Anterior cingulate cortex (tissue), 58 donors: ENCODE results near the gene ZNF174.

Experiments used
- DNase-seq, 58 donors: peaks; one replicate each; lab custom pipeline; 2025; lab: John Stamatoyannopoulos, UW

The ZNF174 gene

GRCh38 chr16:3439637-3440036, 38.6 kb downstream of the ZNF174 start:
- no peak for DNase-seq

GRCh38 chr16:3443108-3444031, 42.4 kb downstream of the ZNF174 start, which contains the start of the genes NAA60 and ZNF597:
Gene NAA60 (plus strand): TSS chr16:3443680. CDS start chr16:3476228, 32,548 bp downstream.
Gene ZNF597 (minus strand): TSS chr16:3443504. CDS start chr16:3443153, 351 bp downstream.
- peak in 56 of 58 donors; percentile 18 to 92 (median 77) for DNase-seq

- DNase-seq = peak in 3 of 58 donors; percentile 14 to 36 (median 32)
Observed at GRCh38 chr16:3444032-3444388, 43.0 kb downstream of the ZNF174 start.

DNA sequence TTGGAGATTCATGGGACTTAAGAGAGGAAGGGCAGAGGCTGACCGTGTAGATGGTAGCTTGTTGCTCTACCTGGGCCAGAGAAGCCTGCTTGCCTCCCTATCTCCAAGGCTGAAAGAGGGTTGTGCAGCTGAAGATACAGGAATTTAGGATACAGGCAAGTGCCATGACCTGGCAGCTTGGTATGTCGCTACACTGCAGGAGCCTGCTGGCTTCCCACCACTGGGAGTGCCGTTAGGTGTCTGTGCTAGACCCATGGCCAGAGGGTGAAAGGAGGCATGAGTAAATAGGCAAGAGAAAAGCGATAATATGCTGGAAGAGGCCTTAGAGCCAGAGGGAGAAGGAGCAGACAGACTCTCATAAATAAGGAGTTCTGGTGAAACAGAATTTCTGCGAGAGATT, 53.1 kb downstream of the ZNF174 start:
- DNase-seq = no peak

DNA sequence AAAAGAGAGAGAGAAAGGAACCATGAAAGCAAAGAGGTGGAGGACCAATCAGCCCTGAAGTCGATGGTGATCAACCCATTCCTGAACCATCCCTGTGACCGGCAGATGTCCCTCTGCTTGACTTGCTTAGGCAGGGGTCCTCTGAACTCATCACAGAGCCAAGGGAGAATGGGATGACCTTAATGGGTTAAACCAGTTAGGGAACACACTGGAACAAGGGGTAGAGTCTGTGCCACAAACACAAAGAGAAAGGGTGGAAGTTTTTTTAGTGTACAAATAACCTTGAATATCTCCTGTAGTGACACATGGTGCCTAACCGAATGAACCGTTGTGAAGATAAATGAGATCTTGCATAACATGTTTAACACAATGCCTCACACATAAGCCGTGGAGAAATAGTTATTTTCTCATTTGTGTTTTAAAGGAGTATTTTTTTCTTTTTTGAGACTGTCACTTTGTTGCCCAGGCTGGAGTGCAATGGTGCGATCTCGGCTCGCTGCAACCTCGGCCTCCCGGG, 53.7 kb downstream of the ZNF174 start:
- no peak for DNase-seq

DNA sequence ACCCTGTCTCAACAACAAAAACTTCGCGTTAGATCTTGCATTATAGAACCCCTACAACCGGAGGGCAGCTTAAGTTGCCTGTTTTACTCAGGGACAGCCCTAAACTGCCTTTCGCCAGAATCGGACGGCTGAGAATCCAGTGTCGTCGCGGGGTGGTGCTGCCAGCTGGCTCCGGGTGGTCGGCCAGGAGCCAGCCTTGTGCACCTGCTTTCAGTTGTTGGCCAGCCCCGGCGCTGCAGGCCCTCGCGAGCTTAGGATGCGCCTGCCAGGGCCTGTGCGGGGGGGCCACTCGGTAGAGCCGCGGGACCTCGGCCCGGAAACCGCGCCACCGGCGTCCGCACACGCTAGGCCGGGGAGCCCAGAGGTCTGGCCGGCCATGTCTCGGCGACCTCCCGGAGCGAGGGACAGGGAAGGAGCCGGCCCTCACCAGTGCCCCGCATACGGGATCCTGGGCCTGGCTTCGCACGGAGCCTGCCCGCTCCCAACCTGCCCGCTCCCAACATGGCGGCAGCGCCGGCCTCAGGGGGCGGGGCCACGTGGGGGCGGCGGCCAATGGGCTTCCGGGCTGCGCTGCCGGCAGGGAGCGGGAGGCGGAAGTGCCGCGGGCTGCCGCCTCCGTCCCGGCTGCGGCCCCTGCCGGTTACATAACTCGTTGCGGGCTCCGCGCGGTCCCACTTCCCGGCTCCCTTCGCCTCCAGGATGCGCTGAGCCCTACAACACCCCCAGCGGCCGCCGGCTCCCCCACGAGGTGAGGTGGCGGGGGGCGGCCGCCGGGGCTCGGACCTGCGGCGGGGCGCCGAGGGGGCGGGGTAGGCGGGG, 56.6 kb downstream of the ZNF174 start:
- peak; percentile 46 to 97 (median 89) for DNase-seq

DNA sequence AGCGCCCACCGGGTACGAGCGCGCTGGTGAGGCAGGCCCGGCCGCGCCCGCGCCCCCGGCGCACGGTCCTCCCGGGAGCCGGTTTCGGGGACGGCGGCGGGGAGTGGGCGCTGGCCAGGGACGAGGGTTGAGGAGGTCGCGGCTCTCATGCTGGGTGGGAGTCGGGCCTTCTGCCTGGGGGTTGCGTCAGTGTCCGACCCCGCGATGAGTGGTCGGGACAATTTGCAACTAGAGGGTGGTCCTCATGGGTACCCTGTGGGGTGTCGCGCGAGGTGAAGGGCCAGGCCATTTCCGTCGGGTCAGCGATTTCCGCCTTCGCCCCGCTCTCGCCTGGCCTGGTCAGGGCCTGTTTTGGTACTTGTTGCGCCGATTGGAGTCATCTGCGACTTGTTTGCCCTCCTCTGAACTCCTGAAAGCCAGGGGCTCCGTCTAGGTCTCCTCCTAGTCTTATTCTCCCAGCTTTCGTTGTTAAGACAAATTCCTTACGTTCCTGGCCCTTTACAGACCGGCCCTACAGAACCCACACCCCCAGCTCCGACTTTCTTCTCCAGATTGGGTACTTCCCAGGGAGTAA, 57.4 kb downstream of the ZNF174 start:
- DNase-seq = peak in 10 of 58 donors; percentile 10 to 74 (median 44)

- DNase-seq = no peak
Observed at GRCh38 chr16:3458852-3459361, 57.9 kb downstream of the ZNF174 start.
